NCI-H1436 treated with DMSO at 0.1 percent for 48 hours (cell line): ENCODE measurements around the gene TSG101.

ENCODE experiments used
- DNase-seq: peaks from one replicate; lab custom pipeline; 2025; lab: John Stamatoyannopoulos, UW

Gene TSG101

GRCh38 chr11:18526521-18527296 is at the start of gene TSG101:
Gene TSG101 (minus strand): TSS chr11:18526942. CDS start chr11:18526816, 126 bp downstream.
- peak; percentile 11 for DNase-seq

GRCh38 chr11:18575361-18575760 is 48.6 kb upstream of the TSG101 start:
- no peak for DNase-seq

- DNase-seq: no peak
These were observed 40.3 kb upstream of the TSG101 start for GRCh38 chr11:18567081-18567480.

- no peak for DNase-seq
These were observed 39.7 kb upstream of the TSG101 start for GRCh38 chr11:18566406-18566805.

- no peak for DNase-seq
These were observed 37.4 kb upstream of the TSG101 start for GRCh38 chr11:18564149-18564548.

GRCh38 chr11:18563090-18563730 is 36.5 kb upstream of the TSG101 start:
- DNase-seq: no peak

- DNase-seq: no peak
These were observed 21.3 kb upstream of the TSG101 start for GRCh38 chr11:18548001-18548400.

- peak; percentile 1 for DNase-seq
These were observed 13.7 kb upstream of the TSG101 start for GRCh38 chr11:18540207-18541009.

- no peak for DNase-seq
These were observed 9.5 kb upstream of the TSG101 start for GRCh38 chr11:18536209-18536608.

GRCh38 chr11:18534245-18534644 is 7.5 kb upstream of the TSG101 start:
- DNase-seq: no peak

- no peak for DNase-seq
These were observed 6.6 kb upstream of the TSG101 start for GRCh38 chr11:18533365-18533764.

GRCh38 chr11:18527512-18527911 is 770 bp upstream of the TSG101 start:
- no peak for DNase-seq

- DNase-seq: no peak
These were observed 617 bp downstream of the TSG101 start for GRCh38 chr11:18526130-18526520.

GRCh38 chr11:18524248-18524647 is 2.5 kb downstream of the TSG101 start:
- DNase-seq: no peak

- DNase-seq: no peak
These were observed 3.7 kb downstream of the TSG101 start for GRCh38 chr11:18523084-18523483.

- DNase-seq: no peak
These were observed 4.4 kb downstream of the TSG101 start for GRCh38 chr11:18522388-18522787.

GRCh38 chr11:18521122-18521521 is 5.6 kb downstream of the TSG101 start:
- no peak for DNase-seq

- no peak for DNase-seq
These were observed 24.4 kb downstream of the TSG101 start for GRCh38 chr11:18502352-18502751.

GRCh38 chr11:18501629-18502028 is 25.1 kb downstream of the TSG101 start:
- no peak for DNase-seq

- DNase-seq: no peak
These were observed 28.7 kb downstream of the TSG101 start for GRCh38 chr11:18498039-18498438.

- DNase-seq: no peak
These were observed 31.0 kb downstream of the TSG101 start for GRCh38 chr11:18495703-18496102.

- DNase-seq: no peak
These were observed 31.5 kb downstream of the TSG101 start for GRCh38 chr11:18495271-18495670.

- DNase-seq: no peak
These were observed 33.4 kb downstream of the TSG101 start for GRCh38 chr11:18493310-18493709.
